Transverse colon (tissue), 4 donors: ENCODE data around the gene PAWR. TPM values are rescaled to one million over a fixed set of nuclear protein-coding genes. Genes with fewer than 3 reads are reported as not detected.
A peak's percentile ranks its signal among the peaks of the same experiment; 100 is the strongest.
"Not testable (repeated sequence)": the region's sequence is repeated elsewhere in the genome, so short reads cannot be mapped to it uniquely, and the experiment has no call there.

Experiments
- DNase-seq: peaks from one replicate; pipeline ENCODE4 v3.0.0-alpha.2; 2019
- H3K27ac ChIP-seq, 4 donors: fragments of 200-600 bp; sonication (generic); 2 replicates each; pipeline ENCODE4 v1.5.1; 2016 to 2018; ENCODE audit warnings: inconsistent platforms in 4 of 4
- H3K27me3 ChIP-seq: fragments of 200-600 bp; sonication (generic); 2 replicates; pipeline ENCODE4 v1.5.1; 2017; ENCODE audit warnings: inconsistent platforms
- H3K36me3 ChIP-seq, 4 donors: fragments of 200-600 bp; sonication (generic); 2 replicates each; pipeline ENCODE4 v1.5.1; 2017 to 2019; ENCODE audit warnings: inconsistent platforms in 4 of 4
- H3K4me1 ChIP-seq, 4 donors: fragments of 200-600 bp; sonication (generic); 2 replicates each; pipeline ENCODE4 v1.5.1; 2017 to 2020; ENCODE audit warnings: inconsistent platforms in 4 of 4
- H3K4me3 ChIP-seq, 4 donors: fragments of 200-600 bp; sonication (generic); 1 replicate in 1 of 4; 2 replicates in 3 of 4; pipeline versions ENCODE4 v1.5.1 to v1.6.1; 2017 to 2019; ENCODE audit warnings: inconsistent platforms in 4 of 4
- H3K9me3 ChIP-seq, 2 donors: fragments of 200-600 bp; sonication (generic); 2 replicates each; pipeline ENCODE4 v1.5.1; 2017 to 2019; ENCODE audit warnings: inconsistent platforms in 2 of 2
- CTCF ChIP-seq, 5 experiments: fragments of 200-600 bp in 3 of 5; fragments of 450-650 bp in 2 of 5; sonication (generic) in 3 of 5; IDR thresholded peaks; 1 replicate in 2 of 5; 2 replicates in 3 of 5; pipeline ENCODE4 v1.5.1; 2016 to 2017; ENCODE audit warnings: antibody characterized with exemption in 5 of 5, inconsistent platforms in 3 of 5, mild to moderate bottlenecking in 2 of 5, moderate library complexity in 1 of 5
- EP300 ChIP-seq: sonication (generic); formaldehyde crosslinking; IDR thresholded peaks from one replicate; pipeline ENCODE4 v1.6.1; 2017; ENCODE audit warnings: antibody characterized with exemption, low read depth
- POLR2A ChIP-seq: fragments of 450-650 bp; IDR thresholded peaks from one replicate; pipeline ENCODE4 v1.6.1; 2016; ENCODE audit warnings: antibody characterized with exemption, mild to moderate bottlenecking, moderate library complexity
- POLR2AphosphoS5 ChIP-seq, 3 donors: sonication (generic); formaldehyde crosslinking; IDR thresholded peaks; one replicate each; pipeline ENCODE4 v1.6.1; 2016; ENCODE audit warnings: antibody characterized with exemption in 3 of 3
- WGBS, 2 donors: methylation state at CpG; one replicate each; pipeline ENCODE4 v1.1.5; 2018; ENCODE audit warnings: low coverage in 1 of 2; 5-methylcytosine and 5-hydroxymethylcytosine counted together
- in situ Hi-C, 4 donors: fragments of 200-750 bp; cut with MboI; loops; one replicate each; pipeline versions ENCODE4 v1.15.0 to v1.15.1; 2017; ENCODE audit warnings: low sequenced_read_pairs in 3 of 4, low pct_ligation_motif_present in 1 of 4, low pct_unique_long_range_greater_than_20kb in 1 of 4
- intact Hi-C: fragments of 100-400 bp; cut with DNase I; formaldehyde crosslinking; loops from one replicate; pipeline ENCODE4 v1.15.1; 2023; ENCODE audit warnings: low total_unique reads
- total RNA-seq, 4 donors: library from RNA; depleted of rRNA; stranded (reverse); fragments of >200 nt; gene quantifications; one replicate each; pipeline ENCODE4 v1.1.0, GENCODE V29; 2016

The PAWR gene
- total RNA-seq, 4 donors from 2014 or later, result 82.3 to 188 (median 115) TPM

- DNase-seq, result no peak
- peaks cover 4 to 75% (median 26%) of the 10 kb centered on the region in 4 donors for H3K4me1 ChIP-seq
- no peaks in the 10 kb centered on the region for H3K36me3 ChIP-seq
- no peak for TF ChIP-seq POLR2AphosphoS5 (IDR thresholded peaks at IDR 0.05)
- no peak for TF ChIP-seq EP300
- TF ChIP-seq CTCF (IDR thresholded peaks at IDR 0.05), result no peak
- no peak for TF ChIP-seq POLR2A
- peak overlapping the region in 3 of 4 donors; percentile 12 to 93 (median 90) for H3K27ac ChIP-seq
- in situ Hi-C loops, result loop anchor here in 1 of 4 donors (25.0 kb wide), 1 partner anchor 273 kb away; no protein-coding TSS in a partner anchor
- H3K9me3 ChIP-seq, result no peaks in the 10 kb centered on the region
- no peaks in the 10 kb centered on the region for H3K27me3 ChIP-seq
- WGBS, 2 donors, result 0 to 14% methylated on average over 1 of the region's 1 CpG
- no peak overlapping the region for H3K4me3 ChIP-seq
- intact Hi-C loops, result no loop called here
These were observed 5.7 kb downstream of the PAWR start for GRCh38 chr12:79685068-79685467.

GRCh38 chr12:79684338-79684737 is 6.4 kb downstream of the PAWR start:
- H3K27ac ChIP-seq, intact Hi-C loops, H3K4me3 ChIP-seq, H3K9me3 ChIP-seq, DNase-seq, H3K27me3 ChIP-seq, H3K36me3 ChIP-seq: not testable (repeated sequence)
- peaks cover 4 to 80% (median 31%) of the 10 kb centered on the region in 4 donors for H3K4me1 ChIP-seq
- in situ Hi-C loops, result loop anchor here in 1 of 4 donors (25.0 kb wide), 1 partner anchor 272 kb away; no protein-coding TSS in a partner anchor
- 90 to 92% methylated on average over 4 to 5 of the region's 5 CpGs for WGBS, 2 donors

DNA sequence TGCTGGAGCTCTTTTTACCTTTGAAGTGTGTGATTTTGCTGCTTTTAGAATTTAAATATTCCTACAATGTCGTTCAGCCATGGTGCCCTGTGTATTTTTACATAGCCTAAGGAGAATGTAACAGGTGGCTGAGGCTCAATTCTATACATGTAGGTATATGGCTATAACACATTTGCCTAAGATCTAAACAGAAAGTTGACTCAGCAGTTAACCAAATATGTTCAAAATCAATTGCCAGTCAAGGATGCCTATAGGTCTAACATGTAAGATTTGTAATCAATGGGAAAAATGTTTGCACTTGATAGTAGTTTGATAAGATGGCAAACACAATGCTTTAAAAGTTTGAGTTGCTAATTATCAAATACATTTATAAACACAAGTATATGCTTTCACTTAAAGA is 8.2 kb downstream of the PAWR start:
- Histone ChIP-seq H3K36me3 (no peaks in the 10 kb centered on the region), H3K4me3 (no peak overlapping the region), H3K4me1 (peaks cover 4 to 93% (median 41%) of the 10 kb centered on the region in 4 donors), H3K27me3 (no peaks in the 10 kb centered on the region), H3K9me3 (no peaks in the 10 kb centered on the region), H3K27ac (no peak overlapping the region)
- DNase-seq, result no peak
- in situ Hi-C loops (loop anchor here in 1 of 4 donors (25.0 kb wide), 1 partner anchor 270 kb away; no protein-coding TSS in a partner anchor), intact Hi-C loops (no loop called here)
- TF ChIP-seq POLR2A (no peak), CTCF (IDR thresholded peaks at IDR 0.05) (no peak), POLR2AphosphoS5 (IDR thresholded peaks at IDR 0.05) (no peak), EP300 (no peak)
- WGBS, 2 donors, result 22 to 40% methylated on average over 1 of the region's 1 CpG

DNA sequence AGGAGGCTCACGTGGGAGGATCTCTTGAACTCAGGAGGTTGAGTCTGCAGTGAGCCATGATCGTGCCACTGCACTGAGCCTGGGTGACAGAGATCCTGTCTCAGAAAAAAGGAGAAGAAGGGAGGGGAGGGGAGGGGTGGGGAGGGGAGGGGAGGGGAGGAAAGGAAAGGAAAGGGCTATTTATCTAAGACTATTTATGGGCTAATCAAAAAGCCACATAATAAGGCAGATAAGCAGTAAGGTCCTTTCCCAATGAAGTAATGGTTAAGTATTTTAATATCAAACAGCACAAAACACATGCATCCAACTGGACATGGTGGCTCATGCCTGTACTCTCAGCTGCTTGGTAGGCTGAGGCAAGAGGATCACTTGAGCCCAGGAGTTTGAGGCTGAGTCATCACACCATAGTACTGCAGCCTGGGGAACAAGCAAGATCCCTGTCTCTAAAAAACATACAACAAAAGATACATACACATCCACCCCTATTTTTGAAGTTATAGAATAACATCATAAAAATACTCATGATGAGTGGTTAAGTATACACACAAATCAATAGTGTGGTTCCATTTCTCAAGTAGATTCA is 9.7 kb downstream of the PAWR start:
- TF ChIP-seq EP300 (no peak), POLR2A (no peak)
- in situ Hi-C loops, result loop anchor here in 1 of 4 donors (25.0 kb wide), 1 partner anchor 269 kb away; no protein-coding TSS in a partner anchor
- WGBS, 2 donors, result 72% methylated on average over 2 of the region's 2 CpGs; no CpG with 5 or more reads in 1 of the 2 donors

DNA sequence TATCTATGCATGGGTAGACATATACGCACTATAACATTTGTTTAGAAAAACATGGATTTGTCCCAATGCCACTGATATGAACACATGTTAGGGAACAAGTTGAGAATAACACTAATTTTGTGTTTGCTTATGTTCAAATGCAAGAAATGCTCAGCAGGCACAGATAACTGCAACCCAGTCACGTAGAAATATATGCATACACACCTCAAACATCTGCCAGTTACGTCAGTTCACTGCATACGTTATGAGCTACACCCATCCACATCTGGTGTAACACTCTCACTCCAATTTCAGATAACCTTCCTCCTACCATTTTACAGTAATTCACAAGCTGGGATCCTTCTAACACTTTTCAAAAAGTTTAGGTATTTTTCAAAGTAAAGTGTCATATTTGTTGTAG is 10.7 kb downstream of the PAWR start:
- no peaks in the 10 kb centered on the region for H3K36me3 ChIP-seq
- peak overlapping the region in 3 of 4 donors; percentile 71 to 75 (median 74) for H3K27ac ChIP-seq
- H3K9me3 ChIP-seq, result no peaks in the 10 kb centered on the region
- peaks cover 4 to 87% (median 37%) of the 10 kb centered on the region in 4 donors for H3K4me1 ChIP-seq
- no peak overlapping the region for H3K4me3 ChIP-seq
- no peak for TF ChIP-seq POLR2A
- TF ChIP-seq CTCF (IDR thresholded peaks at IDR 0.05), result no peak
- TF ChIP-seq POLR2AphosphoS5 (IDR thresholded peaks at IDR 0.05), result no peak
- TF ChIP-seq EP300, result no peak
- 63 to 83% methylated on average over 3 to 4 of the region's 4 CpGs for WGBS, 2 donors
- intact Hi-C loops, result no loop called here
- H3K27me3 ChIP-seq, result no peaks in the 10 kb centered on the region
- in situ Hi-C loops, result loop anchor here in 1 of 4 donors (25.0 kb wide), 1 partner anchor 268 kb away; no protein-coding TSS in a partner anchor
- DNase-seq, result no peak

More for the DNA sequence above, 9.7 kb downstream of the PAWR start:
- DNase-seq, result no peak
- H3K4me3 ChIP-seq, result no peak overlapping the region
- H3K9me3 ChIP-seq, result no peaks in the 10 kb centered on the region
- H3K4me1 ChIP-seq, result peaks cover 4 to 95% (median 44%) of the 10 kb centered on the region in 4 donors
- H3K27ac ChIP-seq, result no peak overlapping the region
- H3K36me3 ChIP-seq, result no peaks in the 10 kb centered on the region
- no peaks in the 10 kb centered on the region for H3K27me3 ChIP-seq
- intact Hi-C loops, result no loop called here
